GM12801 (cell line): ENCODE data around the gene KRTAP26-1.

Experiments used
- CTCF ChIP-seq: IDR thresholded peaks from one replicate; pipeline ENCODE4 v1.5.1; 2011; ENCODE audit warnings: control low read depth; ENCODE audit not compliant: insufficient read length; ENCODE audit errors: extremely low read depth

KRTAP26-1 gene

DNA sequence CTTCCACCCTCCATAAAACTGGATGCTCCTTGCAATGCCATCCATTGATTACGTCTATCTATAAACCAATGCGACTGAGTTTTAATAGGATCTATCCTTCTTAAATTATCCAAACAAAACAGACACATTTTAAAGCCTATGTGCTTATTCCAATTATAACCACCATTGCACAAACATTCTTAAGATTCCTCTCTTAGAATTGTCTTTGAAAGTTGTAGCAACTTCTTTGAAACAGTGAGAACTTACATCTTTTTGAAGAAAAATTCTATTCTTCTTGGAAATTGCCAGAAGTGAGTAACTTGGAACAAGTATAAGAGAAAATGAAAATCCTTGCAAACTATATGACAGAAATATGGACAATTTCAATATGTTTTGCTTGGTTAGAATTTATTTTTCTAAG is at the start of gene KRTAP26-1:
KRTAP26-1 (minus strand) TSS at position 101 of the 400 bp plus-strand sequence. CDS start 280 bp downstream, outside the sequence.
- no peak for TF ChIP-seq CTCF

GRCh38 chr21:30355906-30356305 is 35.8 kb upstream of the KRTAP26-1 start:
- TF ChIP-seq CTCF, result no peak

- no peak for TF ChIP-seq CTCF
Measured at GRCh38 chr21:30354308-30355005, 34.3 kb upstream of the KRTAP26-1 start.

- TF ChIP-seq CTCF, result no peak
Measured at GRCh38 chr21:30351534-30351933, 31.4 kb upstream of the KRTAP26-1 start.

GRCh38 chr21:30349572-30349971 is 29.5 kb upstream of the KRTAP26-1 start:
- TF ChIP-seq CTCF, result no peak

DNA sequence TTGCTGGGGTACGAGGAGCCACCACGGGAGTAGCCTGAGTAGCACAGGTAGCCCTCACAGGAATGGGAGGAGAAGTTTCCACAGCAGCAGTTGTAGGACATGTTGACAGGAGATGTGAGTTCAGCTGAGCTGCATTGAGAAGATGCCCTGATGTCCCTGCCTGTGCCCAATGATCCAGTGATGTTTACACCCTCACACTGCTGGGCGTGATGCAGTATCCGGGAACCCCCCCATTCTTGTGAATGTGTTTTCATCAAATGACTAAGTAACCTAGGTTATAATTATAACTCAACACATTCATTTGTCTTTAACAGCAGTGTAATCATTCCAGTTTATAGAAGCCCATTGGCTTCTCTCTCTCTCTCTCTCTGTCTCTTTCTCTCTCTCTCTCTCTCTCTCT is 28.4 kb upstream of the KRTAP26-1 start, which contains the start of gene KRTAP23-1:
KRTAP23-1 (minus strand) TSS at position 101 of the 400 bp plus-strand sequence; CDS start at position 101, 0 bp downstream.
- no peak for TF ChIP-seq CTCF

GRCh38 chr21:30345014-30345413 is 24.9 kb upstream of the KRTAP26-1 start:
- TF ChIP-seq CTCF, result no peak
